Endodermal cell (in vitro differentiated cells): ENCODE results near the gene COX4I2. TPM values are rescaled to one million over a fixed set of nuclear protein-coding genes. Genes with fewer than 3 reads are reported as not detected.

Experiments
- DNase-seq: peaks from one replicate; pipeline ENCODE4 v3.0.0-alpha.2; 2017
- H3K27ac ChIP-seq: 2 replicates; pipeline ENCODE4 v1.5.1; 2013; ENCODE audit warnings: mild to moderate bottlenecking, low read depth, low read length, moderate library complexity
- H3K27me3 ChIP-seq: 2 replicates; pipeline ENCODE4 v1.6.1; 2013; ENCODE audit warnings: mild to moderate bottlenecking, low read length, moderate library complexity; ENCODE audit not compliant: insufficient read depth, control insufficient read depth, poor library complexity, severe bottlenecking
- H3K36me3 ChIP-seq: 2 replicates; pipeline ENCODE4 v1.7.0; 2013; ENCODE audit warnings: mild to moderate bottlenecking, low read length, moderate library complexity; ENCODE audit not compliant: control insufficient read depth, insufficient read depth
- H3K4me1 ChIP-seq: one replicate; pipeline ENCODE4 v1.7.0; 2013; ENCODE audit warnings: low read length; ENCODE audit not compliant: control insufficient read depth, insufficient read depth
- H3K4me3 ChIP-seq: 2 replicates; pipeline ENCODE4 v1.5.1; 2013; ENCODE audit warnings: mild to moderate bottlenecking, low read length, moderate library complexity
- H3K9ac ChIP-seq: 2 replicates; pipeline ENCODE4 v1.6.1; 2013; ENCODE audit warnings: mild to moderate bottlenecking, low read length, moderate library complexity; ENCODE audit not compliant: poor library complexity, severe bottlenecking; ENCODE audit errors: extremely low read depth
- H3K9me3 ChIP-seq: 2 replicates; pipeline ENCODE4 v1.6.1; 2013; ENCODE audit warnings: mild to moderate bottlenecking, low read length, moderate library complexity; ENCODE audit not compliant: control insufficient read depth
- H3K27ac Mint-ChIP-seq: 2 replicates; pipeline ENCODE4 v1.8.0; 2020; ENCODE audit warnings: mixed read lengths
- H3K27me3 Mint-ChIP-seq: 2 replicates; pipeline ENCODE4 v1.8.0; 2021; ENCODE audit warnings: mild to moderate bottlenecking, mixed read lengths; ENCODE audit not compliant: insufficient read depth
- H3K36me3 Mint-ChIP-seq: 2 replicates; pipeline ENCODE4 v1.8.0; 2020; ENCODE audit warnings: low read depth, mixed read lengths
- H3K4me1 Mint-ChIP-seq: 2 replicates; pipeline ENCODE4 v1.8.0; 2020; ENCODE audit warnings: mixed read lengths
- H3K4me3 Mint-ChIP-seq: 2 replicates; pipeline ENCODE4 v1.8.0; 2020; ENCODE audit warnings: mild to moderate bottlenecking, moderate library complexity, mixed read lengths
- H3K9me3 Mint-ChIP-seq: 2 replicates; pipeline ENCODE4 v1.8.0; 2020; ENCODE audit warnings: mild to moderate bottlenecking, mixed read lengths
- WGBS, 2 experiments: methylation state at CpG; one replicate each; pipeline versions ENCODE4 v1.1.5 to v1.1.7; 2013; ENCODE audit warnings: missing lambda C conversion rate in 2 of 2, mixed read lengths in 1 of 2; ENCODE audit not compliant: insufficient coverage in 1 of 2, insufficient read length in 1 of 2; 5-methylcytosine and 5-hydroxymethylcytosine counted together
- total RNA-seq, 2 donors: library from RNA; stranded (reverse); fragmentation: NEBNext Ultra II Directional in 1 of 2; extraction: Animal tissue kit (Norgen Biotek cat#: 25700) in 1 of 2; gene quantifications; 2 replicates in 1 of 2; 3 replicates in 1 of 2; pipeline ENCODE4 v1.2.1, GENCODE V29; 2021
- TF ChIP-seq, protein P1 (sequence below): fragments of 200-600 bp; sonication (generic); conservative IDR thresholded peaks from 2 replicates; pipeline ENCODE4 v1.5.0; 2021; ENCODE audit warnings: antibody characterized with exemption, mild to moderate bottlenecking

The COX4I2 gene
- total RNA-seq, 2 donors from 2014 or later, result not detected

DNA sequence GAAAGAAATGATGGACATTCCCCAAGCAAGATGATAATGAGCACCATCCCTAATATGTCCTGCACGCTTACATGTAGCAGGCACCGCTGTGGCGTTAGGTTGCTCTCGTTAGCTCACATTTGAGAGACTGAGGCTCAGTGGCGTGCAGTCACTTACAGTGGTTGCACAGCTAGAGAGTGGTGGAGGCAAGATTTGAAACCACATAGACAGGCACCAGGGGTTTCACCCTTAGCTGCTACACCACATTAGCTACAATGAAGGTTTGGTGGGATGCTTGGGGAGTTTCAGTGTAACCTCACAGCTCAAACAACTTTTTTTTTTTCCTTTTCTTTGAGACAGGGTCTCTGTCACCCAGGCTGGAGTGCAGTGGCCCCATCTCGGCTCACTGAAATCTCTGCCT lies 3.7 kb downstream of the COX4I2 start:
- Mint-ChIP-seq H3K36me3 (no peaks in the 10 kb centered on the region), H3K27ac (no peak overlapping the region), H3K4me1 (peaks cover 2% of the 10 kb centered on the region), H3K9me3 (no peaks in the 10 kb centered on the region), H3K27me3 (peaks cover 8% of the 10 kb centered on the region), H3K4me3 (no peak overlapping the region)
- H3K4me1 ChIP-seq, result no peaks in the 10 kb centered on the region
- no peak overlapping the region for H3K4me3 ChIP-seq
- TF ChIP-seq, protein P1, sequence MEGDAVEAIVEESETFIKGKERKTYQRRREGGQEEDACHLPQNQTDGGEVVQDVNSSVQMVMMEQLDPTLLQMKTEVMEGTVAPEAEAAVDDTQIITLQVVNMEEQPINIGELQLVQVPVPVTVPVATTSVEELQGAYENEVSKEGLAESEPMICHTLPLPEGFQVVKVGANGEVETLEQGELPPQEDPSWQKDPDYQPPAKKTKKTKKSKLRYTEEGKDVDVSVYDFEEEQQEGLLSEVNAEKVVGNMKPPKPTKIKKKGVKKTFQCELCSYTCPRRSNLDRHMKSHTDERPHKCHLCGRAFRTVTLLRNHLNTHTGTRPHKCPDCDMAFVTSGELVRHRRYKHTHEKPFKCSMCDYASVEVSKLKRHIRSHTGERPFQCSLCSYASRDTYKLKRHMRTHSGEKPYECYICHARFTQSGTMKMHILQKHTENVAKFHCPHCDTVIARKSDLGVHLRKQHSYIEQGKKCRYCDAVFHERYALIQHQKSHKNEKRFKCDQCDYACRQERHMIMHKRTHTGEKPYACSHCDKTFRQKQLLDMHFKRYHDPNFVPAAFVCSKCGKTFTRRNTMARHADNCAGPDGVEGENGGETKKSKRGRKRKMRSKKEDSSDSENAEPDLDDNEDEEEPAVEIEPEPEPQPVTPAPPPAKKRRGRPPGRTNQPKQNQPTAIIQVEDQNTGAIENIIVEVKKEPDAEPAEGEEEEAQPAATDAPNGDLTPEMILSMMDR, result no peak
- H3K36me3 ChIP-seq, result no peaks in the 10 kb centered on the region
- no peak overlapping the region for H3K9ac ChIP-seq
- no peak overlapping the region for H3K27ac ChIP-seq
- 94 to 95% methylated on average over 5 to 6 of the region's 6 CpGs for WGBS, 2 experiments
- H3K9me3 ChIP-seq, result no peaks in the 10 kb centered on the region
- H3K27me3 ChIP-seq, result no peaks in the 10 kb centered on the region
- no peak for DNase-seq

DNA sequence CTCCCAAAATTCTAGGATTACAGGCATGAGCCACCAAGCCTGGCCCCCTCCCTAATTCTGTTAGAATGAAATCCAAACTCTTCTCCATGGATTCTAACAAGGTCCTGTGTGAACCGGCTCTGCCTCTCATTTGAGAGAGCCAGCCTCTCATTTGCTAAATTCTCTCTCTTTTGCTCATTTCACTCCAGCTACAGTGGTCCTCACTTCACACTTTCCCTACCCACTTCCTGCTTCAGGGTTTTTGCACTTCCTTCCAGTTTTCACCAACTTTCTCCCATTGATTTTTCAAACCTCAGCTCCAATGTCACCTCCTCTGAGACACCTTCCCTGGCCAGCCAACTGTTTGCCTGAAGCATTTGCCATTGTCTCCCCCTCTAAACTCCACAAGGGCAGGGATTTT lies 5.1 kb downstream of the COX4I2 start:
- Mint-ChIP-seq H3K4me3 (no peak overlapping the region), H3K27me3 (peaks cover 8% of the 10 kb centered on the region), H3K9me3 (no peaks in the 10 kb centered on the region), H3K4me1 (peaks cover 2% of the 10 kb centered on the region), H3K27ac (no peak overlapping the region), H3K36me3 (no peaks in the 10 kb centered on the region)
- WGBS, 2 experiments, result 92 to 93% methylated on average over 1 of the region's 1 CpG
- H3K27me3 ChIP-seq, result no peaks in the 10 kb centered on the region
- no peaks in the 10 kb centered on the region for H3K9me3 ChIP-seq
- TF ChIP-seq, protein P1, result no peak
- H3K27ac ChIP-seq, result no peak overlapping the region
- DNase-seq, result no peak
- H3K9ac ChIP-seq, result no peak overlapping the region
- H3K36me3 ChIP-seq, result no peaks in the 10 kb centered on the region
- no peak overlapping the region for H3K4me3 ChIP-seq
- H3K4me1 ChIP-seq, result no peaks in the 10 kb centered on the region

DNA sequence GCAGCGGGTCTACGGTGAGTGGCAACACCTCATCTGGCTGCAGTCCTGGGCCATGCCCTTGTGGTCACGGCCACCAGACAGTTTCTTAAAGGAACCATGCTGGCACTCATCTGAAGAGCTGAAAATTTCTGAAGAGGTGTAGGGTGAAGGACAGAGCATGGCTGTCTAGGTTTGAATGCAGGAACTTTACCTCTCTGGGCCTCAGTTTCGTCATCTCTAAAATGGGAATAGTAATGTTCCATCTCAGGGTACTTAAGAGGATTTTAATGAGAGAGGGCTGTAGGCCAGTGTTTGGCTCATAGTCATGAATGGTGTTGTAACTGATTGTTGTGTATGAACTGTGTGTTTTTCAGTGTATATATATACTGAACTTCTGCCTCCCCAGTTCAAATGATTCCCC lies 5.8 kb downstream of the COX4I2 start:
- TF ChIP-seq, protein P1, result no peak
- WGBS, 2 experiments, result 82 to 94% methylated on average over 4 of the region's 4 CpGs
- Mint-ChIP-seq H3K4me3 (no peak overlapping the region), H3K27ac (no peak overlapping the region), H3K9me3 (no peaks in the 10 kb centered on the region), H3K36me3 (no peaks in the 10 kb centered on the region), H3K27me3 (peaks cover 8% of the 10 kb centered on the region), H3K4me1 (peaks cover 2% of the 10 kb centered on the region)
- H3K36me3 ChIP-seq, result no peaks in the 10 kb centered on the region
- DNase-seq, result no peak
- no peaks in the 10 kb centered on the region for H3K4me1 ChIP-seq
- H3K4me3 ChIP-seq, result no peak overlapping the region
- no peak overlapping the region for H3K27ac ChIP-seq
- H3K9me3 ChIP-seq, result no peaks in the 10 kb centered on the region
- H3K9ac ChIP-seq, result no peak overlapping the region
- H3K27me3 ChIP-seq, result no peaks in the 10 kb centered on the region
